ENCODE data around the gene NOP9.

DNA sequence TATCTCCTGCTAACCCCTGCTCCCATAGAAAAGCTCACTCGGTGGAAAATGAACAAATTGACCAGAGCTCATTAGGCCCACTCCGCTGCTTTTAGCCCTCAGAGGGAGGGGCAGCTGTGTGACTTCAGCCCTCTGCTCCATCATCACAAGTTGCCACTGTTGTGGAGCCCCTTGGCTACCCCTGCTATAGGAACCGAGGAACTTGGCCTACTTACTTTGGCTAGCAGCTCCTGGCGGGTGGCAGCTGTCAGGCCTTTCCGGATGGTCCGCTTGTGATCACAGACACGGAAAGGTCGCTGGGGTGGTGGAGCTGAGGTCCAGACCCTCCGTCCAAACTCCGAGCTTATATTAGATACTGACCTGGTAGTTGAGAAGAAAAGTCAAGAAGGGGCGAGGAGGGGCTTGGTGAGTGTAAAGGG is 7.5 kb downstream of the NOP9 start:
- TF ChIP-seq, protein P1, sequence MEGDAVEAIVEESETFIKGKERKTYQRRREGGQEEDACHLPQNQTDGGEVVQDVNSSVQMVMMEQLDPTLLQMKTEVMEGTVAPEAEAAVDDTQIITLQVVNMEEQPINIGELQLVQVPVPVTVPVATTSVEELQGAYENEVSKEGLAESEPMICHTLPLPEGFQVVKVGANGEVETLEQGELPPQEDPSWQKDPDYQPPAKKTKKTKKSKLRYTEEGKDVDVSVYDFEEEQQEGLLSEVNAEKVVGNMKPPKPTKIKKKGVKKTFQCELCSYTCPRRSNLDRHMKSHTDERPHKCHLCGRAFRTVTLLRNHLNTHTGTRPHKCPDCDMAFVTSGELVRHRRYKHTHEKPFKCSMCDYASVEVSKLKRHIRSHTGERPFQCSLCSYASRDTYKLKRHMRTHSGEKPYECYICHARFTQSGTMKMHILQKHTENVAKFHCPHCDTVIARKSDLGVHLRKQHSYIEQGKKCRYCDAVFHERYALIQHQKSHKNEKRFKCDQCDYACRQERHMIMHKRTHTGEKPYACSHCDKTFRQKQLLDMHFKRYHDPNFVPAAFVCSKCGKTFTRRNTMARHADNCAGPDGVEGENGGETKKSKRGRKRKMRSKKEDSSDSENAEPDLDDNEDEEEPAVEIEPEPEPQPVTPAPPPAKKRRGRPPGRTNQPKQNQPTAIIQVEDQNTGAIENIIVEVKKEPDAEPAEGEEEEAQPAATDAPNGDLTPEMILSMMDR (IDR thresholded peaks at IDR 0.05; ENCODE audit: poor library complexity): no peak
- no peak for TF ChIP-seq EZH2 (IDR thresholded peaks at IDR 0.05; ENCODE audit: borderline replicate concordance)

Data from hepatocyte (in vitro differentiated cells).